Muscle layer of duodenum (tissue), 2 donors: ENCODE measurements around the gene EYA2.

ENCODE experiments used
- H3K27ac ChIP-seq: one replicate; pipeline ENCODE4 v1.7.0; 2013; ENCODE audit warnings: mild to moderate bottlenecking, low read length
- H3K27me3 ChIP-seq: one replicate; pipeline ENCODE4 v1.7.0; 2013; ENCODE audit warnings: low read depth, mild to moderate bottlenecking, control low read depth, low read length
- H3K36me3 ChIP-seq, 2 donors: one replicate each; pipeline ENCODE4 v1.7.0; 2013; ENCODE audit warnings: low read length in 2 of 2, control low read depth in 1 of 2, mild to moderate bottlenecking in 1 of 2; ENCODE audit not compliant: insufficient read depth in 2 of 2, control insufficient read depth in 1 of 2
- H3K4me1 ChIP-seq, 2 donors: one replicate each; pipeline ENCODE4 v1.7.0; 2013; ENCODE audit warnings: low read length in 2 of 2, mild to moderate bottlenecking in 2 of 2, control low read depth in 1 of 2, moderate library complexity in 1 of 2; ENCODE audit not compliant: insufficient read depth in 2 of 2, control insufficient read depth in 1 of 2
- H3K4me3 ChIP-seq, 2 donors: one replicate each; pipeline ENCODE4 v1.7.0; 2013; ENCODE audit warnings: low read length in 2 of 2, low read depth in 1 of 2, mild to moderate bottlenecking in 1 of 2
- H3K9me3 ChIP-seq, 2 donors: one replicate each; pipeline ENCODE4 v1.7.0; 2013; ENCODE audit warnings: low read length in 2 of 2, control low read depth in 1 of 2, mild to moderate bottlenecking in 1 of 2; ENCODE audit not compliant: control insufficient read depth in 1 of 2
- donor health status: healthy.

Gene EYA2

DNA sequence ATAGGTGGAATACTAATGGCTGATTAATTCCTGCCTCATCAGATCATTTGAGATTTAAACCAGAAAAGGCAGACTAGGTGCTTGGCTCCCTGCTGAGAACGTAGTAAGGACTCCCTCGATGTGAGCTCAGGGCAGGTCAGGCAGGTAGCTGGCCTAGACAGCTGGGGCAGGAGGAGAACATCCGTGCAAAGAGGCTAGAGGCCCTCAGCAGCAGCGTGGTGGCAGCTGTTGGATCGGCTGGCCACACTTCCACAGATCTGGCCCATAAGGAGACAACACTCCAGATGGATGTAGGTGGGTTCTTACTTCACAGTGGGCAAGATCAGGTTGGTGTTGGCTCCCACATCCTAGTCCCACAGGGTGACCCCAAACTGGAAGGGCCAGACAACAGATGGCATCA lies 38.5 kb downstream of the EYA2 start:
- Histone ChIP-seq H3K27me3 (no peaks in the 10 kb centered on the region), H3K4me3 (no peak overlapping the region), H3K9me3 (no peaks in the 10 kb centered on the region), H3K27ac (no peak overlapping the region), H3K36me3 (no peaks in the 10 kb centered on the region), H3K4me1 (no peaks in the 10 kb centered on the region)

DNA sequence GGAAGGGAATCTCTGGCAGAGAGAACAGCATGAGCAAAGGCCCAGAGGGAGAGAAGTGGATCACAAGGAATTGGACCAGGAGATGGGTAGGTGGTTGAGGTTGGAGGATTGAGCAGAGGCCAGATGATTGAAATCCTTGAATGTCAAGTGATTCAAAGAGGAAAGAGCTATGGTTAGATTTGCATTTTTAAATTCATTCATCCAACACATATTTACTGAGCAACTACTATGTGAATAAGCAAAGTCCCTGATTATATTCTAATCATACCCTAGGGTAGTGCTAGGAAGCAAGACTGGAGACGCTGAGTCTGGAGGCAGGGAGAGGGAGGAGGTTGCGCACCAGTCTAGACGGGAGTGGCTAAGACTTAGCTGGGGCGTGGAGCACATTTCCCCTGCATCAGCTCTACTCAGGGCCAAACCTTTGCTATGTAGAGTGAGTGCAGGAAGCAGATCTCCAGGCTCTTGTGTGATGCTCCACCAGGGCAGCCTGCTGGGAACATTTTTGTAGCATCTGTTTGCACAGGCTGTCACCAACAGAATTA lies 40.2 kb downstream of the EYA2 start:
- no peak overlapping the region for H3K27ac ChIP-seq
- no peaks in the 10 kb centered on the region for H3K4me1 ChIP-seq
- H3K27me3 ChIP-seq: no peaks in the 10 kb centered on the region
- H3K9me3 ChIP-seq: no peaks in the 10 kb centered on the region
- H3K4me3 ChIP-seq: no peak overlapping the region
- H3K36me3 ChIP-seq: no peaks in the 10 kb centered on the region

DNA sequence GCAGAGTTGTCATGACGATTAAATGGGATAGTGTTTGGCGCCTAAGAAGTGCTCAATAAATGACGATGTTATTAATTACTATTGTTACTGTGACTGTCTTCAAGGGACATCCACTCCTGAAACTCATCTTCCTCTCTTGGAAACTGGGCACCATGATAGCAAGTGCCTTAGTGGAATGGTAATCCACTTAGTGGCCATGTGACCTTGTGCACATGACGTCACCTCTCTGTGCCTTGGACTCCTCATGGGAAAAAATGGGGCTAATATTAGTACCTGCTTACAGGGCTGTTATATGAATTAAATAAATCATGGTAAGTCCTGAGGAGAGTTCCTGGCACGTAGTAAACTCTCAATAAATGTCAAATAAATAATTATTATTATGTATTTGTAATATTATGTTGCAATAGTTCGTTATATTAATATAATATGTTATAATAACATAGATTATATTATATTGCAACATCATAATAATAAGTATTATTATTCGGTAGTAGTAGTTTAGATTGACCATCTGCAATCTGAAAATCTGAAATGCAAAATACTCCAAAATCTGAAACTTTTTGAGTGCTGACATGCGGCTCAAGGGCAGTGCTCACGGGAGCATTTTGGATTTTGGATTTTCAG lies 40.9 kb downstream of the EYA2 start:
- Histone ChIP-seq H3K36me3 (no peaks in the 10 kb centered on the region), H3K27me3 (no peaks in the 10 kb centered on the region), H3K27ac (no peak overlapping the region), H3K4me1 (no peaks in the 10 kb centered on the region), H3K4me3 (no peak overlapping the region), H3K9me3 (no peaks in the 10 kb centered on the region)

DNA sequence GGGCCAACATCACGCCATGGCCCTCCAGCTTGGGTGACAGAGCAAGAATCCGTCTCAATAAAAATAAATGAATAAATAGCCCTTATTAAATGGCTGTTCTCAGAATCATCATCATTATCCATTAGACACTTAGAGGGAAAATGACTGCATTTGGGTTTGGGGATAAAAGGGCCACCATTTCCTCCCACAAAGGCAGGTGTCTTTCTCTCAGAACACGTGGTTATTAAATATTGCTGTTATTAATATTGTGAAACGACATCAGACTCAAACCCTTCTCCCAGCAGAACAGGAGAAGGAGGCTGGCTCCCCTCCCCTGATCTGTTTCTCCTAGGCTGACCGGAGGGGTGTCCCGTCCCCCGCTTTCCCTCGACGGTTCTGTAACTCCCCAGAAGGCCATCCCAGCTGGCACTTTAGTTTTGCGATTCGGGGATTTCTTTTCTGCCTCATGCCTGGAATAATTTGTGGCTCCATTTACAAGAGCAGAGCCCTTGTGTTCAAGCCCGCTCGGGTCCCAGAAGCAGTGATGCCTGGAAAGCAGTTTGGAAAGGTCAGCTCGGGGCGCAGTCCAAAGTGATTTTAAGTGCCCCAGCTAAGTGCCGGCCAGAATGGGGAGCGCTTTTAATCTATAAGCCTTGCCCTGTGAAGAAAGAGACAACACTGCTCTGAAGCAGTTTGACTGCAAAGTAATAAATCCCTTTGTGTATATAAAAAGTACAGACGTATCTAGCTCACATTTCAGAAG lies 41.9 kb downstream of the EYA2 start:
- no peak overlapping the region for H3K4me3 ChIP-seq
- no peaks in the 10 kb centered on the region for H3K9me3 ChIP-seq
- no peaks in the 10 kb centered on the region for H3K36me3 ChIP-seq
- no peak overlapping the region for H3K27ac ChIP-seq
- H3K4me1 ChIP-seq: no peaks in the 10 kb centered on the region
- H3K27me3 ChIP-seq: no peaks in the 10 kb centered on the region

DNA sequence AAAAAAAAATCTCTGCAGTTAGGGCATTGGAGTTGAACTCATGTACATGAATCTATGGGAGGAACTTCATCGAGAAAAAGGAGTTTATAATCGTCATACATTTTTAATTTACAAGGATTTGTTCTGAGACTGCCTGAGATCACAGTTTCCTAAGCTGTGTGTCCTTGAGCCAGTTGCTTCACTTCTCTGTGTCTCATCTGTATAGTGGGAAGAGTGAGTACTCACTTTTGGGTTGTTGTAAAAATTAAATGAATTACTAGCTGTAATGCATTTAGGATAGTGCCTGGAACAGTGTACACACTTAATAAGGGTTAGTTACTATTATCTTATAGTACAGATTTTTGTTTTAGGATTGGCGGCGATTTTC lies 42.5 kb downstream of the EYA2 start:
- Histone ChIP-seq H3K27ac (no peak overlapping the region), H3K27me3 (no peaks in the 10 kb centered on the region), H3K9me3 (no peaks in the 10 kb centered on the region), H3K4me1 (no peaks in the 10 kb centered on the region), H3K4me3 (no peak overlapping the region), H3K36me3 (no peaks in the 10 kb centered on the region)

DNA sequence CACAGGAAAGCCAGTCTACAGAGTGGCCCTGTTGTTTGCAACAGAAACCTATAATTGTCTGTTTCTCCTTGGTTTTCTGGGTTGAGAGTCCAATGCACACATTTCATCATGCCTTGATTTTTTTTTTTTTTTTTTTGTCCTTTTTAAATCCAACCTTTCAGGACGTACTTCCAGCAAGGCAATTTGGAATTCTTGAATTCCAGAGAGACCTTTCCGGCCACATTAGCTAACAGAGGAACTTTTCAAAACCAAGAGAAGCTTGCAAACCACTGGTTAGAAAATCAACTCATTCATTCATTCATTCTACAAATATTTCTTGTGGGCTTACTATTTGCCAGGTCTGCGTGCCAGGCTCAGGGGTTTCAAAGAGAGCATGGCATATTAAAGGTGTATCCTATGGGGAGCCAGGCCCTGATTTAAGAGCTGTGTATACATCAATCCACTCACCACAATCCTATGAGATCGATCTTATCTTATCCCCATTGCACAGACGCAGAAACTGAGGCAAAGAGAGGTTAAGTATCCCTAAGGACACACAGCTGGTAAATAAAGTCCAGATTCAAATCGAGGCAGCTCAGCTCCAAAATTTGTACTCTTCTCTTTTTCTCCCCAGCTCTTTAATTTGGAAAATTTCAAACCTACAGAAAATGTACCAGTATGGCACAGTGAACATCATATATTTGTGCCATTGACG lies 43.0 kb downstream of the EYA2 start:
- no peaks in the 10 kb centered on the region for H3K4me1 ChIP-seq
- H3K27ac ChIP-seq: no peak overlapping the region
- no peaks in the 10 kb centered on the region for H3K27me3 ChIP-seq
- no peak overlapping the region for H3K4me3 ChIP-seq
- H3K9me3 ChIP-seq: no peaks in the 10 kb centered on the region
- H3K36me3 ChIP-seq: no peaks in the 10 kb centered on the region

DNA sequence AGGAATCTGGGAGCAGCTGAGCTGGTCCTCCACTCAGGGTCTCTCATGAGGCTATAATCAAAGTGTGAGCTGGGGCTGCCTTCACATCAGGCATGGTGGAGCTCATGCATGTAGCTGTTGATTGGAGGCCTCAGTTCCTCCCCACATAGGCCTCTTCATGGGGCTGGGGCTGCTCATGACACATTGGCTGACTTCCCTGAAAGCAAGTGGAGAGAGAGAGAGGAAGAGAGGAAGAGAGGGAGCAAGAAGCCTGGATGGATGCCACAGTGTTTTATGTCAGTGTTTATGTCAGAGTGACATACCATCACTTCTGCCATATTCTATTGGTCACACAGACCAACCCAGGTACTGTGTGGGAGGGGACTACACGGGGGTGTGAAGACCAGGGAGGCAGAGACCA lies 43.8 kb downstream of the EYA2 start:
- no peak overlapping the region for H3K27ac ChIP-seq
- H3K27me3 ChIP-seq: no peaks in the 10 kb centered on the region
- H3K4me1 ChIP-seq: no peaks in the 10 kb centered on the region
- no peak overlapping the region for H3K4me3 ChIP-seq
- no peaks in the 10 kb centered on the region for H3K9me3 ChIP-seq
- H3K36me3 ChIP-seq: no peaks in the 10 kb centered on the region

DNA sequence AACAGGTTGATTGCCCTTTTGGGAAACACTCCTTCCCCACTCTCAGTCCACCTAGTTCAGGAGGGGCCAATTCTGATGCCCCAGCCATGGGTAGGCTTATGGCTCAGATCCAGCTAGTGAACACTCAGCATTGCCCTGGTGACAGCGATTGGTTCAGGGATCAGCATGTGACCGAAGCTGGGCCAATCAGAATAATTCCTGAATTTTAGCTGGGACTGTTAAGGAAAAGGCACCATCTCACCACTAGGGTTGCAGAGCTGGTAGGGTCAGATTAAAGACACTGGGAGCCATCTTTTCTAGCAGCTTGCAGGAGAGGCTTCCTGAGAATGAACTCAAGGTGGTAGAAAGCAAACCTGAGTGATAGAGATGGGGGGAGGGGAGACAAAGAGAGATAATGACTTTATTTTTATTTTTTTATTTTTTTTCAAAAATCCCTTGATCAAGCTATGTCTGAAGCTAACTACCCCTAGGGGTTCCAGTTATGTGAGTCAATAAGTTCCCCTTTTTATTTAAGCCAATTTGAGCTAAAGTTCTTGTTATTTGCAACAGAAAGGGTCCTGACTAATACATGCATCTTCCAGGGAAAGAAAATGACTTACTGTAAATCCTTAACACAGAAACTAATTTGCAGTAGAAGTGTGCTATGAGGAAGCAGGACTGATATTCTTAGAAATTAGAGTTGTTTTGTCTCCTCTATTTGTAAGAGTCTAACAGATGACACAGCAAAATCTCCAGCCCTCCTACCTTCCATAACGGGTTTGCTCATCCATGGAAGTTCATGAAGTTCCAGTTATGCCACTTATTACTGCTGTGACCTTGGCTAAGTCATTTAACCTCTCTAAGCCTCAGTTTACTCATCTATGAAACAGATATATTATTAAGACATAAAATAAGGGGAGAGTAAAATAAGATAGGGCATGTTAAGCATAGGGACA lies 44.7 kb downstream of the EYA2 start:
- H3K36me3 ChIP-seq: no peaks in the 10 kb centered on the region
- H3K4me1 ChIP-seq: no peaks in the 10 kb centered on the region
- no peaks in the 10 kb centered on the region for H3K9me3 ChIP-seq
- no peak overlapping the region for H3K27ac ChIP-seq
- H3K27me3 ChIP-seq: no peaks in the 10 kb centered on the region
- H3K4me3 ChIP-seq: no peak overlapping the region

DNA sequence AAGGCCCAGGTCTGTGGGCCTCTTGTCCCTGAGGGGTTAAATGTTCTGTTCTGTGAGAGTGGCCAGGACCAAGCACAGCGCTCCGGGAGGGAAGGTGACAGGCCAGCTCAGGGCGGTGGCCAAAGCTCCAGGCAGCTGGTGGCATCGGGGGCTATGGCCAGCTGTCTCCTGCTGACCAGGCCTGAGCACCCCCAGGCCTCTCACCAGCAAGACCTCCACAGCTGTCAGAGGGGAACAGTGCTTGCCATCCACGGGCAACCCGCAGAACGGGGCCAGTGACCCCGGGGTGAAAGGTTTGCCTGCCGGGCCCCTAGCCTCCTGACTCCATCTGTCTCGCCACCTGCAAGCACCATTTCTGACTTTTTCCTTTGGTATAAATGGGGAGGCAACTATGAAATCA lies 46.0 kb downstream of the EYA2 start:
- Histone ChIP-seq H3K4me1 (no peaks in the 10 kb centered on the region), H3K36me3 (no peaks in the 10 kb centered on the region)

DNA sequence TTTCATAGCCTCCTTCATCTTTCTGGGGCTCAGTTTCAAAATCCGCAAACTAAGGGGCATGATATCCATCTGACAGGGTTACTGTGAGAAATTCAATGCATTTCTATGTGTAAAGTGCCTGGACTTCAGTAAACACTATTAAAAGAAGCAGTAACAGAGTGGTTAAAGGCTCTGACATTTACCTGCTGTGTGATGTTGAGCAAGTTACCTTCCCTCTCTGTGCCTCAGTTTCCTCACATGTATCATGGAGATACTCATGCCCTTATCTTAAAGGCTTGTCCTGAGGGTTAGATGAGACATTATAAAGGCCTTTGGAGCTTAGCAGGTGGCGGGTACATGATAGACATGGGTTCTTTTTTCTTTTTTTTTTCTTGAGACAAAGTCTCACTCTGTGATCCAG lies 46.8 kb downstream of the EYA2 start:
- Histone ChIP-seq H3K27ac (no peak overlapping the region), H3K36me3 (no peaks in the 10 kb centered on the region), H3K4me1 (no peaks in the 10 kb centered on the region), H3K27me3 (no peaks in the 10 kb centered on the region), H3K4me3 (no peak overlapping the region), H3K9me3 (no peaks in the 10 kb centered on the region)

More for the DNA sequence above, 46.0 kb downstream of the EYA2 start:
- H3K4me3 ChIP-seq: no peak overlapping the region
- H3K9me3 ChIP-seq: no peaks in the 10 kb centered on the region
- H3K27me3 ChIP-seq: no peaks in the 10 kb centered on the region
- no peak overlapping the region for H3K27ac ChIP-seq
